ENCODE measurements around the gene TP53I11.

Gene TP53I11

GRCh38 chr11:44911029-44911814 lies 39.5 kb downstream of the TP53I11 start:
- no peaks in the 10 kb centered on the region for H3K36me3 ChIP-seq (ENCODE audit: control insufficient read depth, insufficient read depth, low read length)
- H3K27me3 ChIP-seq (ENCODE audit: control insufficient read depth, insufficient read depth, low read length): no peaks in the 10 kb centered on the region
- no peak overlapping the region for H3K4me3 ChIP-seq (ENCODE audit: low read length)
- peaks cover 6% of the 10 kb centered on the region for H3K4me1 ChIP-seq (ENCODE audit: control insufficient read depth, insufficient read depth, low read length)
- no peak overlapping the region for H3K9ac ChIP-seq (ENCODE audit: low read length)
- H3K27ac ChIP-seq (ENCODE audit: low read depth, low read length): no peak overlapping the region

- no peak overlapping the region for H3K4me3 ChIP-seq (ENCODE audit: low read length)
- H3K36me3 ChIP-seq (ENCODE audit: control insufficient read depth, insufficient read depth, low read length): no peaks in the 10 kb centered on the region
- no peak overlapping the region for H3K9ac ChIP-seq (ENCODE audit: low read length)
- peaks cover 6% of the 10 kb centered on the region for H3K4me1 ChIP-seq (ENCODE audit: control insufficient read depth, insufficient read depth, low read length)
- H3K27me3 ChIP-seq (ENCODE audit: control insufficient read depth, insufficient read depth, low read length): no peaks in the 10 kb centered on the region
- H3K27ac ChIP-seq (ENCODE audit: low read depth, low read length): no peak overlapping the region
Observed at GRCh38 chr11:44910591-44910990, 40.1 kb downstream of the TP53I11 start.

GRCh38 chr11:44909557-44909956 lies 41.1 kb downstream of the TP53I11 start:
- H3K9ac ChIP-seq (ENCODE audit: low read length): no peak overlapping the region

GRCh38 chr11:44906649-44907048 lies 44.0 kb downstream of the TP53I11 start:
- Histone ChIP-seq H3K4me3 (ENCODE audit: low read length) (no peak overlapping the region), H3K4me1 (ENCODE audit: control insufficient read depth, insufficient read depth, low read length) (peaks cover 6% of the 10 kb centered on the region), H3K27me3 (ENCODE audit: control insufficient read depth, insufficient read depth, low read length) (no peaks in the 10 kb centered on the region), H3K36me3 (ENCODE audit: control insufficient read depth, insufficient read depth, low read length) (no peaks in the 10 kb centered on the region), H3K27ac (ENCODE audit: low read depth, low read length) (no peak overlapping the region), H3K9ac (ENCODE audit: low read length) (no peak overlapping the region)

More at GRCh38 chr11:44909557-44909956, 41.1 kb downstream of the TP53I11 start:
- no peak overlapping the region for H3K27ac ChIP-seq (ENCODE audit: low read depth, low read length)
- peaks cover 6% of the 10 kb centered on the region for H3K4me1 ChIP-seq (ENCODE audit: control insufficient read depth, insufficient read depth, low read length)
- H3K4me3 ChIP-seq (ENCODE audit: low read length): no peak overlapping the region
- H3K27me3 ChIP-seq (ENCODE audit: control insufficient read depth, insufficient read depth, low read length): no peaks in the 10 kb centered on the region
- H3K36me3 ChIP-seq (ENCODE audit: control insufficient read depth, insufficient read depth, low read length): no peaks in the 10 kb centered on the region

GRCh38 chr11:44905131-44905866 lies 45.4 kb downstream of the TP53I11 start:
- Histone ChIP-seq H3K36me3 (ENCODE audit: control insufficient read depth, insufficient read depth, low read length) (no peaks in the 10 kb centered on the region), H3K27ac (ENCODE audit: low read depth, low read length) (no peak overlapping the region), H3K4me1 (ENCODE audit: control insufficient read depth, insufficient read depth, low read length) (no peaks in the 10 kb centered on the region), H3K4me3 (ENCODE audit: low read length) (no peak overlapping the region), H3K27me3 (ENCODE audit: control insufficient read depth, insufficient read depth, low read length) (no peaks in the 10 kb centered on the region), H3K9ac (ENCODE audit: low read length) (no peak overlapping the region)

GRCh38 chr11:44904261-44905020 lies 46.2 kb downstream of the TP53I11 start:
- Histone ChIP-seq H3K27me3 (ENCODE audit: control insufficient read depth, insufficient read depth, low read length) (no peaks in the 10 kb centered on the region), H3K4me3 (ENCODE audit: low read length) (no peak overlapping the region), H3K36me3 (ENCODE audit: control insufficient read depth, insufficient read depth, low read length) (no peaks in the 10 kb centered on the region), H3K4me1 (ENCODE audit: control insufficient read depth, insufficient read depth, low read length) (no peaks in the 10 kb centered on the region), H3K27ac (ENCODE audit: low read depth, low read length) (no peak overlapping the region), H3K9ac (ENCODE audit: low read length) (no peak overlapping the region)

- Histone ChIP-seq H3K27ac (ENCODE audit: low read depth, low read length) (no peak overlapping the region), H3K4me1 (ENCODE audit: control insufficient read depth, insufficient read depth, low read length) (no peaks in the 10 kb centered on the region), H3K4me3 (ENCODE audit: low read length) (no peak overlapping the region), H3K27me3 (ENCODE audit: control insufficient read depth, insufficient read depth, low read length) (no peaks in the 10 kb centered on the region), H3K9ac (ENCODE audit: low read length) (no peak overlapping the region), H3K36me3 (ENCODE audit: control insufficient read depth, insufficient read depth, low read length) (no peaks in the 10 kb centered on the region)
Observed at GRCh38 chr11:44903518-44903917, 47.2 kb downstream of the TP53I11 start.

- Histone ChIP-seq H3K4me1 (ENCODE audit: control insufficient read depth, insufficient read depth, low read length) (no peaks in the 10 kb centered on the region), H3K4me3 (ENCODE audit: low read length) (no peak overlapping the region), H3K36me3 (ENCODE audit: control insufficient read depth, insufficient read depth, low read length) (no peaks in the 10 kb centered on the region), H3K27ac (ENCODE audit: low read depth, low read length) (no peak overlapping the region), H3K27me3 (ENCODE audit: control insufficient read depth, insufficient read depth, low read length) (no peaks in the 10 kb centered on the region), H3K9ac (ENCODE audit: low read length) (no peak overlapping the region)
Observed at GRCh38 chr11:44903035-44903434, 47.6 kb downstream of the TP53I11 start.

GRCh38 chr11:44901786-44902185 lies 48.9 kb downstream of the TP53I11 start:
- Histone ChIP-seq H3K4me1 (ENCODE audit: control insufficient read depth, insufficient read depth, low read length) (no peaks in the 10 kb centered on the region), H3K27me3 (ENCODE audit: control insufficient read depth, insufficient read depth, low read length) (no peaks in the 10 kb centered on the region), H3K9ac (ENCODE audit: low read length) (no peak overlapping the region), H3K36me3 (ENCODE audit: control insufficient read depth, insufficient read depth, low read length) (no peaks in the 10 kb centered on the region), H3K27ac (ENCODE audit: low read depth, low read length) (no peak overlapping the region), H3K4me3 (ENCODE audit: low read length) (no peak overlapping the region)

- no peaks in the 10 kb centered on the region for H3K36me3 ChIP-seq (ENCODE audit: control insufficient read depth, insufficient read depth, low read length)
- no peaks in the 10 kb centered on the region for H3K27me3 ChIP-seq (ENCODE audit: control insufficient read depth, insufficient read depth, low read length)
- H3K4me3 ChIP-seq (ENCODE audit: low read length): no peak overlapping the region
- H3K4me1 ChIP-seq (ENCODE audit: control insufficient read depth, insufficient read depth, low read length): no peaks in the 10 kb centered on the region
- H3K9ac ChIP-seq (ENCODE audit: low read length): no peak overlapping the region
- H3K27ac ChIP-seq (ENCODE audit: low read depth, low read length): no peak overlapping the region
Observed at GRCh38 chr11:44901120-44901633, 49.5 kb downstream of the TP53I11 start.

GRCh38 chr11:44899959-44900358 lies 50.7 kb downstream of the TP53I11 start:
- no peaks in the 10 kb centered on the region for H3K36me3 ChIP-seq (ENCODE audit: control insufficient read depth, insufficient read depth, low read length)
- no peak overlapping the region for H3K9ac ChIP-seq (ENCODE audit: low read length)
- H3K4me1 ChIP-seq (ENCODE audit: control insufficient read depth, insufficient read depth, low read length): no peaks in the 10 kb centered on the region
- H3K27ac ChIP-seq (ENCODE audit: low read depth, low read length): no peak overlapping the region
- no peaks in the 10 kb centered on the region for H3K27me3 ChIP-seq (ENCODE audit: control insufficient read depth, insufficient read depth, low read length)
- H3K4me3 ChIP-seq (ENCODE audit: low read length): no peak overlapping the region
